ENCODE measurements around the gene HSD17B2.

Gene HSD17B2

DNA sequence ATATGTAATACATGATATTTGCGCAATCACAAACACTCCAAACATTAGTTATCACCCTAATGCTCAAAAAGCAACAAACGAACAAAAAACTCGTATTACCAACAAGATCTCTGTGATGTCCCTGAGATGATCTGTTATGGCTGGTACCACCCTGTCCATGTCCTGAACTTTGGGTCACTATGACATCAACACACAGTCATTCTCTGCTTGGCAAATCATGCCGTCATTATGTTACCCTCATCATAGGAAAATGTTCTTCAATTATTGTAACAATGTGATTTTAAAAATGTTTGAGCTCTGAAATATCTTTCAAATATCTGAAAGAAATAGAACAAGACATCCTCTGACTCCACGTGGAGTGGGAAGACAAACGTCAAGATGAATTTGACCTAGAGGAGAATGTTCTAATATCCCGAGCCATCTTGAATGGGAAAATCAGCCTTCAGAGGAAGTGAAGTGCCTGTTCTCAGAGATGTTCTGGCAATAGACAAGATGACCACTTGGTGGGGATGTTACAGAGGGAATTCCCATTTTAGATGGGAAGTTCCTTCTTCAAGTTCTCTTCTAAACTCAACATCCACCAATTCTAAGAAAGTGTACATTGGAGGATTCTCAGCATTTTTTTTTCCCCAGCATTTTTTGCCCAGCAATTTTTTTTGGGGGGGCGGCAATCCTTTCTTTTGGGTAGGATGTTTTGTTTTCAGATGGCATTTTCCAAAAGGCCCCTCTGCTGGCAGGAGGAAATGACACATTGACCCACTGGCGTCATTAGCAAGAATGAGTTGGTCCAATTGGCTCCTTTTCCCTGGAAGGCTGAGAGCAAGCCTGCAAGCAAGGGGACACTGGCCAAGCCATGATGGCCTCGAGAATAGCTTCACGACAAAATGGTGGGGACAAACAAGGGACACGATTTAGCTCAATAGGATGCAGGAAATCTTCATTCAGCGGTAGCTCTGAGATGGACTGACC is 3.7 kb upstream of the HSD17B2 start:
- no peak for DNase-seq
- H3K36me3 Mint-ChIP-seq (ENCODE audit: low read depth) = no peaks in the 10 kb centered on the region
- H3K27me3 Mint-ChIP-seq = peaks cover 13% of the 10 kb centered on the region
- no peaks in the 10 kb centered on the region for H3K4me1 Mint-ChIP-seq (ENCODE audit: low read depth)
- no peaks in the 10 kb centered on the region for H3K9me3 Mint-ChIP-seq
- H3K27ac Mint-ChIP-seq = no peak overlapping the region
- H3K4me3 Mint-ChIP-seq = no peak overlapping the region

DNA sequence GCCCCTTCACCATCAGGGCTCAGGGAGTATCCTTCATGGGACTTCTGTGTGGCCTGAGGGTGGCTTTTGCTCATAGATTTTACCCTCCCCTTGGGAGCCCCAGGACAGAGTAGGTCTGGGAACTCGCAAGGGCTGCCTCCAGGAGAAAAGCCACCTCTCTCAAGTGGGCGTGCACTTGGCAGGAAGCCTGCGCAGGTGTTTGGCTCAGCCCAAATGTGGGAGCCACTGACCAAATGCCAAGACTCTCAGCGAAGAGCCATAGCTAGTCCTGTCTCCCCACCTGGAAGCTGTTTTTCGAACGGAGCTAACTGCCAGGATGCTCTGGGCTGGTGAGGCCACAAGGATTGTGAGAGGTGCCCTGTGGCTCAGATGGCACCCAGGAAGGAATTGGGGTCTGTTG is 2.0 kb upstream of the HSD17B2 start:
- Mint-ChIP-seq H3K27me3 (peaks cover 13% of the 10 kb centered on the region), H3K27ac (no peak overlapping the region), H3K36me3 (ENCODE audit: low read depth) (no peaks in the 10 kb centered on the region), H3K4me1 (ENCODE audit: low read depth) (no peaks in the 10 kb centered on the region), H3K9me3 (no peaks in the 10 kb centered on the region), H3K4me3 (no peak overlapping the region)
- no peak for DNase-seq

DNA sequence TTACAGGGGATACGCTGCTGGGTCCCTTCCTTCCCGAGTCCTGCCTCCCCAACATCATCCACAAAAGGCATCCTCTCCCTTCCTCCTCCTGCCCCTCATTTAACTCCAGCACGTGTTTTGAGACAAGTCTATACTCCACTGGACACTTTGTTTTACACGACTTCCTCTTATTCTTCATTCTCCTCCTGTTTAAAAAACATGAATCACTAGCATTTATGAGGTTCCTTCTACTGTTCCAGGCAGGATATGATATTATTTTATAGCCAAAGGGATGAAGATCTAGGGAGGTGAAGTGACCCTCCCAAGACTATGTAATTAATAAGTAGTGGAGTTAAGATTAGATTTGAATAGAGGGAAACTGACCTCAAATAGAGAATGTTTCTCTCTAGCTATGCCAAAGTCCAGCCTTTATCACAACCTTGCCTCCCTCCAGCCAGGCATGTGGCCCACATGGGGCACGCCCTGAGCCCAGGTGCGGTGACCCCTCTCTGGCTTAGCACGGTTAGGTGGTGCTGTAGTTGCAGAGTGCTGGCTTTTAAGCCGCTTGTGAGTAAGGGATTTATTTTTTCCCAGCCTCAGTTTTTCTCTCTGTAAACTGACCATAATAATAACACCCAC is 1.3 kb upstream of the HSD17B2 start:
- H3K27me3 Mint-ChIP-seq = peaks cover 17% of the 10 kb centered on the region
- H3K36me3 Mint-ChIP-seq (ENCODE audit: low read depth) = no peaks in the 10 kb centered on the region
- H3K27ac Mint-ChIP-seq = no peak overlapping the region
- no peak overlapping the region for H3K4me3 Mint-ChIP-seq
- H3K9me3 Mint-ChIP-seq = no peaks in the 10 kb centered on the region
- no peaks in the 10 kb centered on the region for H3K4me1 Mint-ChIP-seq (ENCODE audit: low read depth)
- DNase-seq = no peak

DNA sequence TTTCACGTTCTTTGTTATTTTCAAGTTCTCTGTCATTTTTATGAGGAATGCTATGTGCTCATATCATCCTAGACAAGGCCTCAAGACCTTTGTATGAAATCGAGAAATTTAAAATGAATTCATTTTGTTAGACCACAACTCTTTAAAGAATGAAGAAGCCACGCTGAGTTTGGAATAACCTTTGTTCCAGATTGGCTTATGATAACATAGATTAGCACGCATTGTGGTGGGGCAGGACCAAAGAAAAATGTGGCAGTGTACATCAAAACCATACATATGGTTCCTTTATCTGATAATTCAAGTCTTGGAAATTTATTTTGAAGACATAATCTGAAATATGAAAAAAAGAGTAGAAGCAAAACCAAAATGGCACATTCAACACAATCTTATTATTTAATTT is 2.2 kb downstream of the HSD17B2 start:
- Mint-ChIP-seq H3K27me3 (peaks cover 18% of the 10 kb centered on the region), H3K9me3 (no peaks in the 10 kb centered on the region), H3K27ac (no peak overlapping the region), H3K4me1 (ENCODE audit: low read depth) (no peaks in the 10 kb centered on the region), H3K4me3 (no peak overlapping the region), H3K36me3 (ENCODE audit: low read depth) (no peaks in the 10 kb centered on the region)
- DNase-seq = no peak

GRCh38 chr16:82037666-82038065 is 2.6 kb downstream of the HSD17B2 start:
- H3K27me3 Mint-ChIP-seq = peaks cover 18% of the 10 kb centered on the region

DNA sequence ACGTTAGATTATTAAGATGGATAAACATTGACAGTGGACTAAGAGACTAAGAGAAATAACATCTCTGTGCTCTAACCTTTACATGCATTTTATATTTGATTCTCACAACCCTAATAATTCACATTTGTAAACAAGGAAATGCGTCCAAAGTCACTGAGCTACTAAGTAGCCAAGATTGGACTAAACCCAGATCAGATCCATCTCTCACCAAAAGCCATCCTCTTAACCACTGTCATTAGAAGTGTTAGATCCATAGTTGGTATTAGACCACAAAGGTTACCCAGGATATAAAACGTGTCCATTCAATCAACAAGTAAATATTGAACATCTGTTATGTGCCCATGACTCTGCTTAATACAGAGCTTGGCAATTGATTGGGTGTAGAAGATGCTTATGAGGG is 5.2 kb downstream of the HSD17B2 start:
- DNase-seq = no peak
- Mint-ChIP-seq H3K4me1 (ENCODE audit: low read depth) (no peaks in the 10 kb centered on the region), H3K9me3 (no peaks in the 10 kb centered on the region), H3K27ac (no peak overlapping the region), H3K4me3 (no peak overlapping the region), H3K27me3 (peaks cover 12% of the 10 kb centered on the region), H3K36me3 (ENCODE audit: low read depth) (no peaks in the 10 kb centered on the region)

More at GRCh38 chr16:82037666-82038065, 2.6 kb downstream of the HSD17B2 start:
- H3K4me3 Mint-ChIP-seq = no peak overlapping the region
- no peaks in the 10 kb centered on the region for H3K4me1 Mint-ChIP-seq (ENCODE audit: low read depth)
- no peak for DNase-seq
- no peaks in the 10 kb centered on the region for H3K9me3 Mint-ChIP-seq
- no peaks in the 10 kb centered on the region for H3K36me3 Mint-ChIP-seq (ENCODE audit: low read depth)
- no peak overlapping the region for H3K27ac Mint-ChIP-seq

- Mint-ChIP-seq H3K27me3 (peaks cover 13% of the 10 kb centered on the region), H3K36me3 (ENCODE audit: low read depth) (no peaks in the 10 kb centered on the region)
Observed at GRCh38 chr16:82041542-82041941, 6.5 kb downstream of the HSD17B2 start.

DNA sequence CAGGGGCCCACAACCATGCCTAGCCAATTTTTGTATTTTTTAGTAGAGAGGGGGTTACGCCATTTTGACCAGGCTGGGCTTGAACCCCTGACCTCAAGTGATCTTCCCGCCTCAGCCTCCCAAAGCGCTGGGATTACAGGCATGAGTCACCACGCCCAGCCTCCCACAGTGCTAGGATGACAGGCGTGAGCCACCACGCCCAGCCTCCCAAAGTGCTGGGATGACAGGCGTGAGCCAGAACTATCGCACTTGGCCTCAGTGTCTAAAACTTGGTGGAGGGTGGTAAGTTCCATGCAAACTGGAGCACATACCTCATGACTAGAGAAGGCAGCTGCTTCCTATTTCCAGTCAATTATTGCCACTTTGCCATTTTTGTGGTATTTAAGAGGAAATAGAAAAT is 7.1 kb downstream of the HSD17B2 start:
- Mint-ChIP-seq H3K9me3 (no peaks in the 10 kb centered on the region), H3K4me3 (no peak overlapping the region), H3K36me3 (ENCODE audit: low read depth) (no peaks in the 10 kb centered on the region), H3K27ac (no peak overlapping the region), H3K27me3 (peaks cover 19% of the 10 kb centered on the region), H3K4me1 (ENCODE audit: low read depth) (no peaks in the 10 kb centered on the region)
- no peak for DNase-seq

More at GRCh38 chr16:82041542-82041941, 6.5 kb downstream of the HSD17B2 start:
- Mint-ChIP-seq H3K9me3 (no peaks in the 10 kb centered on the region), H3K27ac (no peak overlapping the region), H3K4me1 (ENCODE audit: low read depth) (no peaks in the 10 kb centered on the region), H3K4me3 (no peak overlapping the region)
- DNase-seq = no peak

GRCh38 chr16:82042846-82043245 is 7.8 kb downstream of the HSD17B2 start:
- no peak overlapping the region for H3K4me3 Mint-ChIP-seq
- H3K4me1 Mint-ChIP-seq (ENCODE audit: low read depth) = no peaks in the 10 kb centered on the region
- no peak for DNase-seq
- no peaks in the 10 kb centered on the region for H3K36me3 Mint-ChIP-seq (ENCODE audit: low read depth)
- H3K9me3 Mint-ChIP-seq = no peaks in the 10 kb centered on the region
- no peak overlapping the region for H3K27ac Mint-ChIP-seq
- H3K27me3 Mint-ChIP-seq = peaks cover 26% of the 10 kb centered on the region

GRCh38 chr16:82043680-82044584 is 8.9 kb downstream of the HSD17B2 start:
- no peaks in the 10 kb centered on the region for H3K9me3 Mint-ChIP-seq
- H3K4me1 Mint-ChIP-seq (ENCODE audit: low read depth) = no peaks in the 10 kb centered on the region
- H3K27me3 Mint-ChIP-seq = peaks cover 23% of the 10 kb centered on the region
- no peak overlapping the region for H3K4me3 Mint-ChIP-seq
- no peak for DNase-seq
- H3K36me3 Mint-ChIP-seq (ENCODE audit: low read depth) = no peaks in the 10 kb centered on the region
- H3K27ac Mint-ChIP-seq = no peak overlapping the region

DNA sequence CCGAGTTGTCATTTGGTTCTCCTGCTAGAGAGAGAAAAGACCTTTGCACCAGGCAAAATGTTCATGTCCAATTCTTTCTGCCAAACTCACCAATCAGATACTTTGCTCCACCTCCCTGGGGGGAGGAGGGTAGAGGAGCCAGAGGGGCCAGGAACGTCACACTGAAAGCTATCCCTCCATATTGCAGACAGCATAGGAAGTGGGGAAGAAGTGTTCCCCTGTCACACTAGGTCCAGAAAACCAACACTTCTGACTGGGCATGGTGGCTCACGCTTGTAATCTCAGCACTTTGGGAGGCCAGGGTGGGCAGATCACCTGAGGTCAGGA is 9.5 kb downstream of the HSD17B2 start:
- peaks cover 18% of the 10 kb centered on the region for H3K27me3 Mint-ChIP-seq
- no peak overlapping the region for H3K4me3 Mint-ChIP-seq
- H3K36me3 Mint-ChIP-seq (ENCODE audit: low read depth) = no peaks in the 10 kb centered on the region
- H3K4me1 Mint-ChIP-seq (ENCODE audit: low read depth) = no peaks in the 10 kb centered on the region
- no peak for DNase-seq
- no peaks in the 10 kb centered on the region for H3K9me3 Mint-ChIP-seq
- no peak overlapping the region for H3K27ac Mint-ChIP-seq

GRCh38 chr16:82045465-82045864 is 10.4 kb downstream of the HSD17B2 start:
- Mint-ChIP-seq H3K27ac (no peak overlapping the region), H3K9me3 (no peaks in the 10 kb centered on the region), H3K27me3 (peaks cover 23% of the 10 kb centered on the region), H3K4me3 (no peak overlapping the region), H3K4me1 (ENCODE audit: low read depth) (no peaks in the 10 kb centered on the region), H3K36me3 (ENCODE audit: low read depth) (no peaks in the 10 kb centered on the region)
- DNase-seq = no peak

- Mint-ChIP-seq H3K27ac (no peak overlapping the region), H3K4me3 (no peak overlapping the region), H3K27me3 (peaks cover 25% of the 10 kb centered on the region), H3K4me1 (ENCODE audit: low read depth) (no peaks in the 10 kb centered on the region), H3K9me3 (no peaks in the 10 kb centered on the region), H3K36me3 (ENCODE audit: low read depth) (no peaks in the 10 kb centered on the region)
- DNase-seq = no peak
Observed at GRCh38 chr16:82046541-82046940, 11.5 kb downstream of the HSD17B2 start.

GRCh38 chr16:82046941-82047340 is 11.9 kb downstream of the HSD17B2 start:
- DNase-seq = no peak
- Mint-ChIP-seq H3K27me3 (peaks cover 25% of the 10 kb centered on the region), H3K36me3 (ENCODE audit: low read depth) (no peaks in the 10 kb centered on the region), H3K27ac (no peak overlapping the region), H3K9me3 (no peaks in the 10 kb centered on the region), H3K4me3 (no peak overlapping the region), H3K4me1 (ENCODE audit: low read depth) (no peaks in the 10 kb centered on the region)
